Measurements from ENCODE around the gene GALR2.

GALR2 gene

GRCh38 chr17:76080768-76081287 lies 6.2 kb downstream of the GALR2 start:
- no peak for FAIRE-seq

- no peak for FAIRE-seq
Observed at GRCh38 chr17:76081295-76082210, 7.0 kb downstream of the GALR2 start.

GRCh38 chr17:76082326-76083251 lies 8.0 kb downstream of the GALR2 start:
- no peak for FAIRE-seq

GRCh38 chr17:76083536-76084182 lies 9.1 kb downstream of the GALR2 start:
- no peak for FAIRE-seq

- FAIRE-seq: no peak
Observed at GRCh38 chr17:76085066-76085730, 10.6 kb downstream of the GALR2 start.

GRCh38 chr17:76085731-76086366 lies 11.3 kb downstream of the GALR2 start:
- no peak for FAIRE-seq

- FAIRE-seq: no peak
Observed at GRCh38 chr17:76086384-76086783, 11.8 kb downstream of the GALR2 start.

GRCh38 chr17:76087531-76087930 lies 12.9 kb downstream of the GALR2 start:
- no peak for FAIRE-seq

- FAIRE-seq: no peak
Observed at GRCh38 chr17:76088041-76088867, 13.7 kb downstream of the GALR2 start.

- no peak for FAIRE-seq
Observed at GRCh38 chr17:76088868-76089576, 14.4 kb downstream of the GALR2 start.

- FAIRE-seq: no peak
Observed at GRCh38 chr17:76089680-76090516, 15.3 kb downstream of the GALR2 start.

GRCh38 chr17:76090517-76091129 lies 16.0 kb downstream of the GALR2 start:
- no peak for FAIRE-seq

- no peak for FAIRE-seq
Observed at GRCh38 chr17:76091526-76092286, 17.1 kb downstream of the GALR2 start.

GRCh38 chr17:76092526-76093413 lies 18.2 kb downstream of the GALR2 start:
- no peak for FAIRE-seq

GRCh38 chr17:76094046-76094445 lies 19.5 kb downstream of the GALR2 start:
- no peak for FAIRE-seq

GRCh38 chr17:76095943-76096342 lies 21.4 kb downstream of the GALR2 start:
- no peak for FAIRE-seq
